Esophagus muscularis mucosa (tissue), 4 donors: Measurements from ENCODE around the gene RXRA. TPM values are rescaled to one million over a fixed set of nuclear protein-coding genes. Genes with fewer than 3 reads are reported as not detected.

ENCODE experiments used
- DNase-seq: peaks from one replicate; pipeline ENCODE4 v3.0.0-alpha.2; 2017; ENCODE audit errors: extremely low spot score
- H3K27ac ChIP-seq, 4 donors: fragments of 200-600 bp; sonication (generic); replicated peaks in 1 of 4; 1 replicate in 3 of 4; 2 replicates in 1 of 4; pipeline ENCODE4 v1.5.1; 2016 to 2019; ENCODE audit warnings: mild to moderate bottlenecking in 1 of 4
- H3K27me3 ChIP-seq, 4 donors: fragments of 200-600 bp; sonication (generic); one replicate each; pipeline versions ENCODE4 v1.5.1 to v1.6.0; 2016 to 2019
- H3K36me3 ChIP-seq, 4 donors: fragments of 200-600 bp; sonication (generic); one replicate each; pipeline ENCODE4 v1.5.1; 2016 to 2019
- H3K4me1 ChIP-seq, 4 donors: fragments of 200-600 bp; sonication (generic); one replicate each; pipeline ENCODE4 v1.5.1; 2016 to 2019
- H3K4me3 ChIP-seq, 4 donors: fragments of 200-600 bp; sonication (generic); 1 replicate in 2 of 4; 2 replicates in 2 of 4; pipeline ENCODE4 v1.5.1; 2016 to 2019; ENCODE audit warnings: mild to moderate bottlenecking in 4 of 4, moderate library complexity in 1 of 4
- H3K9me3 ChIP-seq, 4 donors: fragments of 200-600 bp; sonication (generic); 1 replicate in 3 of 4; 2 replicates in 1 of 4; pipeline ENCODE4 v1.5.1; 2016 to 2019
- CTCF ChIP-seq, 3 experiments: fragments of 200-600 bp in 2 of 3; fragments of 450-650 bp in 1 of 3; sonication (generic) in 2 of 3; IDR thresholded peaks; one replicate each; pipeline ENCODE4 v1.5.1; 2017 to 2019; ENCODE audit warnings: antibody characterized with exemption in 3 of 3, mild to moderate bottlenecking in 2 of 3, moderate library complexity in 1 of 3
- EP300 ChIP-seq: sonication (generic); formaldehyde crosslinking; IDR thresholded peaks from one replicate; pipeline ENCODE4 v1.6.1; 2017; ENCODE audit warnings: antibody characterized with exemption
- POLR2A ChIP-seq: fragments of 450-650 bp; IDR thresholded peaks from one replicate; pipeline ENCODE4 v1.6.1; 2017; ENCODE audit warnings: antibody characterized with exemption, moderate library complexity, mild to moderate bottlenecking, low read depth
- POLR2AphosphoS5 ChIP-seq, 2 donors: sonication (generic); formaldehyde crosslinking; IDR thresholded peaks; one replicate each; pipeline ENCODE4 v1.6.1; 2017; ENCODE audit warnings: antibody characterized with exemption in 2 of 2
- whole genome bisulfite sequencing: methylation state at CpG from one replicate; pipeline ENCODE4 v1.1.5; 2018; 5-methylcytosine and 5-hydroxymethylcytosine counted together
- intact Hi-C: fragments of 100-400 bp; cut with DNase I; formaldehyde crosslinking; loops from one replicate; pipeline ENCODE4 v1.15.1; 2023
- total RNA-seq, 4 donors: library from RNA; depleted of rRNA; stranded (reverse); fragments of >200 nt; gene quantifications; one replicate each; pipeline versions ENCODE4 v1.1.0 to v1.2.1, GENCODE V29; 2016

Gene RXRA
- total RNA-seq, 4 donors from 2014 or later: 46.4 to 81.0 (median 63.7) TPM

GRCh38 chr9:134314039-134314949, 12.0 kb upstream of the RXRA start:
- Histone ChIP-seq H3K4me1 (peaks cover 10 to 33% (median 29%) of the 10 kb centered on the region in 4 donors), H3K4me3 (no peak overlapping the region), H3K36me3 (no peaks in the 10 kb centered on the region), H3K27me3 (no peaks in the 10 kb centered on the region), H3K27ac (no peak overlapping the region), H3K9me3 (peaks cover 0 to 11% (median 2%) of the 10 kb centered on the region in 4 donors)
- DNase-seq: no peak
- 91% methylated on average over 18 of the region's 20 CpGs for WGBS
- intact Hi-C loops: no loop called here
- TF ChIP-seq CTCF (IDR thresholded peaks at IDR 0.05): no peak

- Histone ChIP-seq H3K4me3 (no peak overlapping the region), H3K36me3 (no peaks in the 10 kb centered on the region), H3K9me3 (peaks cover 0 to 11% (median 2%) of the 10 kb centered on the region in 4 donors), H3K4me1 (peaks cover 10 to 33% (median 29%) of the 10 kb centered on the region in 4 donors), H3K27ac (no peak overlapping the region), H3K27me3 (no peaks in the 10 kb centered on the region)
- no peak for DNase-seq
- intact Hi-C loops: no loop called here
- WGBS: 76% methylated on average over 19 of the region's 26 CpGs
- TF ChIP-seq EP300 (no peak), POLR2AphosphoS5 (IDR thresholded peaks at IDR 0.05) (no peak), CTCF (IDR thresholded peaks at IDR 0.05) (no peak), POLR2A (no peak)
Measured at GRCh38 chr9:134314950-134315715, 11.1 kb upstream of the RXRA start.

GRCh38 chr9:134315716-134316448, 10.4 kb upstream of the RXRA start:
- H3K36me3 ChIP-seq: no peaks in the 10 kb centered on the region
- no peak for TF ChIP-seq POLR2A
- no peak for TF ChIP-seq EP300
- TF ChIP-seq CTCF (IDR thresholded peaks at IDR 0.05): no peak
- TF ChIP-seq POLR2AphosphoS5 (IDR thresholded peaks at IDR 0.05): no peak
- 97% methylated on average over 14 of the region's 19 CpGs for WGBS
- no peaks in the 10 kb centered on the region for H3K27me3 ChIP-seq
- peaks cover 10 to 33% (median 29%) of the 10 kb centered on the region in 4 donors for H3K4me1 ChIP-seq
- H3K4me3 ChIP-seq: no peak overlapping the region
- DNase-seq: no peak
- H3K27ac ChIP-seq: no peak overlapping the region
- H3K9me3 ChIP-seq: peaks cover 0 to 11% (median 2%) of the 10 kb centered on the region in 4 donors
- intact Hi-C loops: no loop called here

- Histone ChIP-seq H3K4me1 (peaks cover 10 to 33% (median 29%) of the 10 kb centered on the region in 4 donors), H3K9me3 (peaks cover 0 to 11% (median 2%) of the 10 kb centered on the region in 4 donors), H3K36me3 (no peaks in the 10 kb centered on the region), H3K27ac (no peak overlapping the region), H3K27me3 (no peaks in the 10 kb centered on the region), H3K4me3 (no peak overlapping the region)
- DNase-seq: no peak
- no peak for TF ChIP-seq CTCF (IDR thresholded peaks at IDR 0.05)
- no peak for TF ChIP-seq POLR2AphosphoS5 (IDR thresholded peaks at IDR 0.05)
- no peak for TF ChIP-seq EP300
- TF ChIP-seq POLR2A: no peak
- intact Hi-C loops: no loop called here
- 22% methylated on average over 13 of the region's 16 CpGs for WGBS
Measured at GRCh38 chr9:134316449-134317160, 9.7 kb upstream of the RXRA start.
